BJ (cell line): ENCODE data around the gene POU1F1. TPM values are rescaled to one million over a fixed set of nuclear protein-coding genes. Genes with fewer than 3 reads are reported as not detected.

Experiments used
- CTCF ChIA-PET: fragments of 350-600 bp; formaldehyde crosslinking; extraction: SDS; loops from one replicate; lab custom pipeline; 2021; ENCODE audit warnings: antibody characterized with exemption, inconsistent platforms; lab: Yijun Ruan, JAX
- POLR2A ChIA-PET: fragments of 300-600 bp; sonication (Branson Sonifier 250); formaldehyde crosslinking; extraction: SDS; loops from one replicate; lab custom pipeline; 2021; ENCODE audit warnings: antibody characterized with exemption; lab: Charles Lee
- DNase-seq: peaks from one replicate; pipeline ENCODE4 v3.0.0-alpha.2; 2011; ENCODE audit warnings: low read depth
- H3K27me3 ChIP-seq: 2 replicates; pipeline ENCODE4 v1.6.0; 2011; ENCODE audit warnings: low read length; ENCODE audit not compliant: control insufficient read depth, insufficient read depth
- H3K36me3 ChIP-seq: 2 replicates; pipeline ENCODE4 v1.5.1; 2011; ENCODE audit warnings: low read length; ENCODE audit not compliant: control insufficient read depth, insufficient read depth
- H3K4me3 ChIP-seq: 2 replicates; pipeline ENCODE4 v1.5.1; 2011; ENCODE audit warnings: low read depth, mild to moderate bottlenecking, control low read depth, low read length
- polyA plus RNA-seq: library from polyadenylated mRNA; depleted of rRNA; stranded (reverse); fragments of >200 nt; gene quantifications from 2 replicates; pipeline ENCODE4 v1.2.3, GENCODE V29; 2011; rRNA removed
- small RNA-seq: library from RNA; depleted of rRNA; stranded (forward); fragments of <200 nt; gene quantifications from one replicate; pipeline ENCODE3, GENCODE V24; 2012; ENCODE audit warnings: low replicate concordance, low read depth; ENCODE audit not compliant: insufficient read length
- TF ChIP-seq, protein P1 (sequence below): IDR thresholded peaks from 2 replicates; pipeline ENCODE4 v1.5.1; 2011; ENCODE audit warnings: low read depth, mild to moderate bottlenecking, control low read depth, inconsistent platforms, low read length, moderate library complexity; ENCODE audit not compliant: insufficient read depth

Gene POU1F1
- polyA plus RNA-seq, 1 experiment = not detected

- DNase-seq = no peak
- H3K4me3 ChIP-seq = no peak overlapping the region
- CTCF ChIA-PET = interaction anchor here (1.5 kb wide), 1 partner anchor 58 kb away, joined by 4 read pairs; no protein-coding TSS in a partner anchor
These were observed 50.7 kb downstream of the POU1F1 start for GRCh38 chr3:87225659-87226058.

DNA sequence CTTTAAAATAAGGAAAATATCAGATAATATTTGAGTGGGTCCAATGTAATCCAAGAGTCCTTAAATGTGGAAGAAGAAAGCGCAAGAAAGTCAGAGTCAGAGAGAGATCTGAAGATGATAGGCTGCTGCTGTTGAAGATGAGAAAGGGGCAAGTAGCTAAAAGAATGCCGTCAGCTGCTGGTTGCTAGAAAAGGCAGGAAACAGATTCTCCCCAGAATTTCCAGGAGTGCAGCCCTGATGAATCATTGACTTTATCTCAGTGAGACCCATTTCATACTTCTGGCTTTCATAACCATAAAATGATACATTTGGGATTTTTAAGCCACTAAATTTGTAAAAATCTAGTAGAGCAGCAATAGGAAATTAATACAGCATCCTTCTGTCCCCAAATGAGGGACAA, 56.8 kb downstream of the POU1F1 start:
- DNase-seq = no peak
- TF ChIP-seq, protein P1, sequence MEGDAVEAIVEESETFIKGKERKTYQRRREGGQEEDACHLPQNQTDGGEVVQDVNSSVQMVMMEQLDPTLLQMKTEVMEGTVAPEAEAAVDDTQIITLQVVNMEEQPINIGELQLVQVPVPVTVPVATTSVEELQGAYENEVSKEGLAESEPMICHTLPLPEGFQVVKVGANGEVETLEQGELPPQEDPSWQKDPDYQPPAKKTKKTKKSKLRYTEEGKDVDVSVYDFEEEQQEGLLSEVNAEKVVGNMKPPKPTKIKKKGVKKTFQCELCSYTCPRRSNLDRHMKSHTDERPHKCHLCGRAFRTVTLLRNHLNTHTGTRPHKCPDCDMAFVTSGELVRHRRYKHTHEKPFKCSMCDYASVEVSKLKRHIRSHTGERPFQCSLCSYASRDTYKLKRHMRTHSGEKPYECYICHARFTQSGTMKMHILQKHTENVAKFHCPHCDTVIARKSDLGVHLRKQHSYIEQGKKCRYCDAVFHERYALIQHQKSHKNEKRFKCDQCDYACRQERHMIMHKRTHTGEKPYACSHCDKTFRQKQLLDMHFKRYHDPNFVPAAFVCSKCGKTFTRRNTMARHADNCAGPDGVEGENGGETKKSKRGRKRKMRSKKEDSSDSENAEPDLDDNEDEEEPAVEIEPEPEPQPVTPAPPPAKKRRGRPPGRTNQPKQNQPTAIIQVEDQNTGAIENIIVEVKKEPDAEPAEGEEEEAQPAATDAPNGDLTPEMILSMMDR = no peak
- CTCF ChIA-PET = no interaction called here

More at GRCh38 chr3:87225659-87226058, 50.7 kb downstream of the POU1F1 start:
- TF ChIP-seq, protein P1 = no peak
- Histone ChIP-seq H3K36me3 (no peaks in the 10 kb centered on the region), H3K27me3 (no peaks in the 10 kb centered on the region)
- POLR2A ChIA-PET = no interaction called here

GRCh38 chr3:87218560-87218959, 57.8 kb downstream of the POU1F1 start:
- Histone ChIP-seq H3K4me3 (no peak overlapping the region), H3K27me3 (no peaks in the 10 kb centered on the region), H3K36me3 (no peaks in the 10 kb centered on the region)
- POLR2A ChIA-PET = no interaction called here
- TF ChIP-seq, protein P1 = no peak
- CTCF ChIA-PET = no interaction called here
- no peak for DNase-seq

More for the DNA sequence above, 56.8 kb downstream of the POU1F1 start:
- Histone ChIP-seq H3K4me3 (no peak overlapping the region), H3K36me3 (no peaks in the 10 kb centered on the region), H3K27me3 (no peaks in the 10 kb centered on the region)
- POLR2A ChIA-PET = no interaction called here

Small RNA genes within 50 kb of the gene (small RNA-seq; reads per million reads assigned to genes)
- not detected for gene MIR4795

Other genes with a start within 250 kb of the POU1F1 start
- 13.4 and 21.9 TPM in 2 replicates for gene CHMP2B, start 49.3 kb downstream of the POU1F1 start, polyA plus RNA-seq